GM21737 (cell line): ENCODE data around the gene USB1.
A peak's percentile ranks its signal among the peaks of the same experiment; 100 is the strongest.
"Not testable (repeated sequence)": the region's sequence is repeated elsewhere in the genome, so short reads cannot be mapped to it uniquely, and the experiment has no call there.

Experiments
- ATAC-seq: cut with Tn5 transposase; IDR thresholded peaks from one replicate; pipeline ENCODE4 v1.9.1; 2021; ENCODE audit warnings: mild to moderate bottlenecking, moderate library complexity; ENCODE audit not compliant: unreplicated experiment

USB1 gene

DNA sequence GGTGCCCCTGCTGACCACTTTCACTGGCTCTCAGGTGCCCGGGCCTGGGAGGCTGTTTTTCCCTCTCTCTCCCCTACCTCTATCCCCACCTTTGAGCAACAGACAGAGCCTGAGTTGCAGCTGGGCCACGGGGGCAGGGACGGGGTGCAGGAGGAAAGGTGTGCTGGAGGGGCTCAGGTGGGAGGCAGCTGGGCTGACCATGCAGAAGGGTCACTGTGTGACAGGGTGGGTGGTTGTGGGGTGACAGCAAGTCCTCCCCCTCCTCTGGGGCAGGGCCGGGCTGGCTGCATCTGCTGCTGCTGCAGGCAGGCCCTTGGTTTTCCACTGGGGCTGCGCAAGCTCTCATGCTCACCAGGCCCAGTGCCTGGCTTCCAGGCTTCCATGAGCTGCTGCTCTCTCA is 7.3 kb upstream of the USB1 start:
- ATAC-seq = no peak

GRCh38 chr16:57994361-57994760 is 6.8 kb upstream of the USB1 start:
- ATAC-seq = no peak

GRCh38 chr16:57994778-57995177 is 6.4 kb upstream of the USB1 start:
- no peak for ATAC-seq

DNA sequence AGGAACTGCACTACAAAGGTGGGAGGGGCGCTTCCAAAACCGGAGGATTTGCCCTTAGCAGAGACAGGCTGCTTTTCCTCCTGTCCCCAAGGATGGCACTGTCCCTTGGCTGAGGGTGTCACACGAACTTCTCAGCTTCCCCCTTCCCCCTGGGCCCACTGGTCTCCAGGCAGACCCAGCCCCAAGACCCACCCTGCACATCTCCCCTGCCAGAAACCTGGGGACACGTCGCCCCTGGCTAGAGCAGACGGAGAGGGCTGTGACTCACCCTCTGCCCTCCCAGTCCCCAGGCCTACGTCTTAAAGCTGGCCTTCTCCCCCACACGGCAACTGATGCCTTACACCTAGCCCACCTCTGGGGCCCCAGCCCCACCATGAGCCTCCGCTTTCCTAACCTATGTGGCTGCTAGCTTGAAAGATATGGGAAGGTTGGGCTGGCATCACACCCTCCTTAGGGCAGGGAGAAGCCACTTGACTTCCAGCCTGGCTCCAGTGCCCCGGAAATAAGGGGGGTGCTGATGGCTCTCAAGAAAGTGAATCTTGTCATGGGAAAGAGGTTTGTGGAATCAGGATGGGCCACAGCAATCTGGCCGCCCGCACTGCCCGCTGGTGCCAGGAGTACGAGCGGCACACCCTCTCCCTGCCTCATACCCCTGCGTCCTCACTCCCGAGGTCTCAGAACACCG is 5.3 kb upstream of the USB1 start:
- ATAC-seq = no peak

DNA sequence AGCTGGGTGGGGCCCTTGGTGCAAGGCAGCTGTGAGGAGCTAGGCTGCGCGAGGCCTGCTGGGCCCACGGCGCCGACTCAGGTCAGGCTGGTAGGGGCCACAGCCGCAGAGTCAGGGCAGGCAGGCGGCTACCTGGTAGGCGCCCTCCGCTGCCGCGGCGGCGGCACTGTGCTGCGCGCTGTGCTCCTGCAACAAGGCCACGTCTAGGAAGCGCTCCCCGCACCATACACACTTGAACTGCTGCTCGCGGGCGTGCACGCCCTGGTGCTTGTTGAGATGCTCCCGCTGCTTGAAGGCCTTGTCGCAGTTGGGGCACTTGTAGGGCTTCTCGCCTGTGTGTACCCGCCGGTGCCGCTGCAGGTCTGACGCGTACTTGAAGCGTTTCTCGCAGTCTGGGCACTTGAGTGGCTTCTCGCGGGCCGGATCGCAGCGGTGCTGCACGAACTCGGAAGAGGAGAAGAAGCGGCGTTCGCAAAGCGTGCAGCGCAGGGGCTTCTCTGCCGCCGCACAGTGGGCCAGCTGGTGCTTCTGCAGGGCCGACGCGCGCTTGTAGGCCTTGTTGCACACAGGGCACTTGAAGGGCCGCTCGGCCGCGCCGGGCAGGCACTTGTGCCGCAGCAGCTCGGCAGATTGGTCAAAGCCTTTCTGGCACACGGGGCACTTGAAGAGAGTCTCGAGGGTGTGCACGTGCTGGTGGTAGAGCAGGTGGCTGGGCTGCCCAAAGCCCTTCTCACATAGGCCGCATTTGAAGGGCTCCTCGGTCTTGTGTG is 4.6 kb upstream of the USB1 start:
- no peak for ATAC-seq

DNA sequence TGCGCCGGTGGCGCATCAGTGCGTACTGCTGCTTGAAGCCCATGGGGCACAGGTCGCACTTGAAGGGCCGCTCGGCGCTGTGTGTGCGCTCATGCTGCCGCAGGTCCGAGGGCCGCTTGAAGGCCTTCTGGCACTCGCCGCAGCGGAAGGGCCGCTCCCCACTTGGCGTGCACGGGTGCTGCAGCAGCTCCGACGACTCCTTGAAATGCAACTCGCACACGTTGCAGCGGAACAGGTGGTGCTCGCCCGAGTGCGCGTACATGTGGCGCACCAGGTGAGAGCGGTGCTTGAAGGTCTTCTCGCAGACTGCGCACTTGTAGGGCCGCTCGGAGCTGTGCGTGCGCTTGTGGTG is 4.1 kb upstream of the USB1 start:
- ATAC-seq = no peak

DNA sequence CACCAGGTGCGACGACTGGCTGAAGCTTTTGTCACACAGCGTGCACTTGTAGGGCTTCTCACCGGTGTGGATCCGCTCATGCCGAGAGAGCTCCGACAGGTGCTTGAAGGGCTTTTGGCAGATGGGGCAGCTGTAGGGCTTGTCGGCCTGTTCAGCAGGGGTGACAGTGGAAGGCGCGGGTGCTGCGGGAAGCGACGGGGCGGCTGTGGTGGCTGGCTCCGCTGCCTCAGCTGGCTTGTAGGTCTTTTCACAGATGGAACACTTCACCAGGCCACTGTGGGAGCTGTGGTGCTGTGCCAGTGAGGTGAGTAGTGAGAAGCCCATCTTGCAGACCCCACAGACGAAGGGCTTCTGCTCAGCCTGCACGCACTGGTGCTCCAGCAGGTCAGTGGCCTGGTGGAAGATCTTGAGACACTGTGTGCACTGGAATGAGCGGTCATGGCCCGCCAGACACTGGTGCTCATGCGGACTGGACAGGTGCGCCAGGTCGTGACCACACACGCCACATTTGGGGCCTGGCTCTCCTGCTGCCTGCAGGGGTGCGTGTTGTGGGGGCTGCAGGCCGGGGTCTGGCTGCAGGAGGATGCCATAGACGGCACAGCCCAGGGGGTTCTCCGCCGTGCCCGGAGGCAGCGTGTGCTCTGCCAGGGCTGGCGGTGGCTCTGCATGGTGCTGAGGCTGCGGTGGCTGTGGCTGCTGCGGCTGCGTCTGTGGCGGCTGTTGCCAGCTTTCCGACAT is 3.5 kb upstream of the USB1 start:
- ATAC-seq = no peak

- no peak for ATAC-seq
Observed at GRCh38 chr16:57998486-57998885, 2.7 kb upstream of the USB1 start.

- ATAC-seq = no peak
Observed at GRCh38 chr16:57998992-57999365, 2.2 kb upstream of the USB1 start.

DNA sequence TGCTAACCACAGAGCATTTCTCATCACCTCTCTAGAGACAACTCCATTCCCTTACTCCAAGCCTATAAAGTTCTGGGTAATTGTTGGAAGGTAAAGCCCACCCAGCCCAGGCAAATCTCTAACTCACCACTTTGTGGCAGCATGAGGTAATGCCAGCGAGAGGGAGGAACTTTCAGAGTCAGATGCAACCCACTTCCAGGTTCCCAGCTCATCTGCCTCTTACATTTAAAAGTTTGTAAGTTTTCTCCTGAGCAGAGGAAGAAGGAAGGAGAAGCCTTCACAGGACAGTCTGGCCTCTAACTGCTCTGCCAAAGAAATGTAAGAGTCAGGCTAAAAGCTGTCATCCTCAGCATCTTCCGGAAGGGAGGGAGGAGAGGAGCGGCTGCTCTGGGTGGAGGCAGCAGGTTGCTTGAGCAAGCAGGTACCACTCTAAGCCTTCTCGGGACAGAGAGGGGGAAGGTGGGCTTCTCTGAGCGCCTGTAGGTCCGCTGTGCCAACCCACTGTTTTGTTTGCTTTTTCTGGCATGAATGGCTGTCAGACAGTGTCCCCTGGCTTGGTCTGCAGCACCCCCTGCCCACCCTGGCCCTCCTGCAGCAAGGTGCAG is 1.7 kb upstream of the USB1 start:
- no peak for ATAC-seq

DNA sequence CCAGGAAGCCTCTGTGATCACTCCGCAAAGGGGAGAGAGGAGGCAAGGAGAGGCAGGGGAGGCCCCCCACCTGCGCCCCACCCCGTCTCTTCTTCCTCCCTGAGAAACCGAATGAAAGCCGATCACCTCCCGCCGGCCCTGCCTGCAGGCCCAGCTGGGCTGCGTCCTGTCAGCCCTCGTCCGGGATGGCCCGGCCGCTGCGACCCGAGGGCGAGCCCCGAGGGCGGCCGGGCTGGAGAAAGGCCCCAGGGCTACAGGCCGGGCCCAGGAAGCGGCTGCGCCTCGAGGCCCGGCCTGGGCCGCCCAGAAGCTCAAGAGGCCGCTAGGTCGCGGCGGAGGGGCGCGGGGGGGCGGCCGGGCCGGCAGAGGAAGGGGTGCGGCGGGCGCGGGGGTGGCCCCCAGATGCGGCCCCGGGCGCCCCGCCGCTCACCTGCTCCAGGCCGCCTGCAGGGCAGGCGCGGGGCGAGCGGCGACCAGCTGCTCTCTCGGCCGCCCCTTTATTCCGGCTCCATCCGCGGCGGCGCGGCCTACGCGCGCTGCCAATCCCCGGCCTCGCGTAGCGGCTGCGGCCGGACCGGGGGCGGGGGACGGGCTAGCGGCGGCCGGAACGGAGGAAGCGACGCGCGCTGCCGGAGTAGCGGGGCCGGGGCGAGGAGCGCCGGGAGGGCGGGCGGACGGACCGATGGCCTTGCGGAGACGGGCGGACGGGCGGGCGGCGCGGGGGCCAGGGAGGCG is 1.1 kb upstream of the USB1 start, which contains the start of gene ZNF319:
Gene ZNF319, minus strand, starts transcription at position 702 of the 735 bp plus-strand sequence. CDS start 2,407 bp downstream, outside the sequence.
- peak; percentile 21 for ATAC-seq

GRCh38 chr16:58001781-58002415 is 691 bp downstream of the USB1 start:
- ATAC-seq = no peak

DNA sequence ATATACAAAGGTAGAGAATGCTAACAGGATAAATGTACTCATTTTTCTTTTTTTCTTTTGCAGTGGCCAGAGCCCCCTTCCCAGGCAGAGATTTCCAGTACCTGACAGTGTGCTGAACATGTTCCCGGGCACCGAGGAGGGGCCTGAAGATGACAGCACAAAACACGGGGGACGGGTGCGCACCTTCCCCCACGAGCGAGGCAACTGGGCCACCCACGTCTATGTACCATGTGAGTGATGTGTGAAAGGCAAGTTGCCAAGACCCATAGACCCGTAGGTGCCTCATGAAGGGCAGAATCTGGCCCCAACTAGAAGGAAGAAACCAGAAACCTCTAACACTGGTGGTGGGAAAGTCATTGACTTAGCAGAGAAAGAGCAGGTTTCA is 1.2 kb downstream of the USB1 start:
- ATAC-seq = no peak

- ATAC-seq = no peak
Observed at GRCh38 chr16:58002936-58003335, 1.7 kb downstream of the USB1 start.

- ATAC-seq = not testable (repeated sequence)
Observed at GRCh38 chr16:58004736-58005135, 3.5 kb downstream of the USB1 start.

DNA sequence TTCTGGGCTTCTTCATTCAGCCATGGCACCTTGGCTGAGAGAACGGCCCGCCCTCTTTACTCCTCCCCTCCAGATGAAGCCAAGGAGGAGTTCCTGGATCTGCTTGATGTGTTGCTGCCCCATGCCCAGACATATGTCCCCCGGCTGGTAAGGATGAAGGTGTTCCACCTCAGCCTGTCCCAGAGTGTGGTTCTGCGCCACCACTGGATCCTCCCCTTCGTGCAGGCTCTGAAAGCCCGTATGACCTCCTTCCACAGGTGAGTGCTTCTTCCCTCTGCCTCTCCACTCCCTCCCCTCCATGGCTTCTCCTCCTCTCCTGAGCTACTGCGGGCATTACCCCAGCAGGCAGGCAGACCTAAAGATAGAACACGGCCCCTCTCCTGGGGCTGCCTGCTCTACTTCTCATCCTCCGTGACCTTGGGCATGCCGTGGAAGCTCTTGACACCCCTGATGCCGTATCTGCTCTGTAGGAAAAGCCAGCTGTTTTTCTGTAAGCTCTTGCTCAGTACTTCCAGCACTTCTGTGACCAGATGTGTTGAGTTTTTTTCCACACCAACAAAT is 8.7 kb downstream of the USB1 start:
- ATAC-seq = no peak

GRCh38 chr16:58010886-58011285 is 9.7 kb downstream of the USB1 start:
- no peak for ATAC-seq

GRCh38 chr16:58011652-58012051 is 10.4 kb downstream of the USB1 start:
- no peak for ATAC-seq

GRCh38 chr16:58012481-58012880 is 11.3 kb downstream of the USB1 start:
- ATAC-seq = no peak
